Stimulated activated CD8-positive, alpha-beta memory T cell treated with anti-CD3 and anti-CD28 coated beads, Interleukin-15, amount 100 ng/mL, for 24 hours (primary cell): Measurements from ENCODE around the gene MEIS2.

Experiments
- DNase-seq: peaks from one replicate; pipeline ENCODE4 v3.0.0-alpha.2; 2020; ENCODE audit warnings: low read depth

The MEIS2 gene

GRCh38 chr15:36964626-36965025, 135.7 kb downstream of the MEIS2 start:
- no peak for DNase-seq

GRCh38 chr15:36961956-36962355, 138.4 kb downstream of the MEIS2 start:
- no peak for DNase-seq

- DNase-seq = no peak
These were observed 139.5 kb downstream of the MEIS2 start for GRCh38 chr15:36960947-36961227.

- DNase-seq = no peak
These were observed 140.0 kb downstream of the MEIS2 start for GRCh38 chr15:36960179-36960946.

- no peak for DNase-seq
These were observed 140.6 kb downstream of the MEIS2 start for GRCh38 chr15:36959746-36960145.

GRCh38 chr15:36958606-36959005, 141.7 kb downstream of the MEIS2 start:
- no peak for DNase-seq

- DNase-seq = no peak
These were observed 145.9 kb downstream of the MEIS2 start for GRCh38 chr15:36954486-36954885.

GRCh38 chr15:36953346-36953745, 147.0 kb downstream of the MEIS2 start:
- DNase-seq = no peak

GRCh38 chr15:36951731-36952247, 148.6 kb downstream of the MEIS2 start:
- DNase-seq = no peak

GRCh38 chr15:36950371-36950770, 150.0 kb downstream of the MEIS2 start:
- no peak for DNase-seq

- no peak for DNase-seq
These were observed 151.4 kb downstream of the MEIS2 start for GRCh38 chr15:36948982-36949381.

GRCh38 chr15:36947035-36947719, 153.2 kb downstream of the MEIS2 start:
- DNase-seq = no peak

GRCh38 chr15:36944442-36944841, 155.9 kb downstream of the MEIS2 start:
- DNase-seq = no peak

GRCh38 chr15:36943508-36944361, 156.6 kb downstream of the MEIS2 start:
- no peak for DNase-seq

GRCh38 chr15:36942248-36942827, 158.0 kb downstream of the MEIS2 start:
- DNase-seq = no peak

- DNase-seq = no peak
These were observed 158.6 kb downstream of the MEIS2 start for GRCh38 chr15:36941798-36942197.

- DNase-seq = no peak
These were observed 159.6 kb downstream of the MEIS2 start for GRCh38 chr15:36940636-36941260.

GRCh38 chr15:36940219-36940618, 160.1 kb downstream of the MEIS2 start:
- no peak for DNase-seq

GRCh38 chr15:36938764-36939163, 161.6 kb downstream of the MEIS2 start:
- no peak for DNase-seq

GRCh38 chr15:36938131-36938530, 162.2 kb downstream of the MEIS2 start:
- DNase-seq = no peak

GRCh38 chr15:36936613-36937012, 163.7 kb downstream of the MEIS2 start:
- no peak for DNase-seq
